Measurements from ENCODE around the gene MCC.

DNA sequence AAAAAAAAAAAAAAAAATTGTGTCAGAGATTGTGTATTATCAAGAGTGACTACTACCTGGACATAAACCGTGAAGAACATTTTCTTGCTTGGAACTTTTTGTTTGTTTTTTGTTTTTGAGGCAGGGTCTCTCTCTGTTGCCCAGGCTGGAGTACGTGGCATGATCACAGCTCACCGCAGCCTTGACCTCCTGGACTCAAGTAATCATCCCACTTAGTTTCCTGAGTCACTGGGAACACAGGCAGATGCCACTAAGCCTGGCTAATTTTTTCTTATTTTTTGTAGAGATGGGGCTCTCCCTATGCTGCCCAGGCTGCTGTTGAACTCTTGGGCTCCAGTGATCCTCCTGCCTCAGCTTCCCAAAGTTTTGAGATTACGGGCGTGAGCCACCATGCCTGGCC lies 485.8 kb downstream of the MCC start:
- no peak for TF ChIP-seq RAD21 (IDR thresholded peaks at IDR 0.05; ENCODE audit: low read depth)
- TF ChIP-seq, protein P1, sequence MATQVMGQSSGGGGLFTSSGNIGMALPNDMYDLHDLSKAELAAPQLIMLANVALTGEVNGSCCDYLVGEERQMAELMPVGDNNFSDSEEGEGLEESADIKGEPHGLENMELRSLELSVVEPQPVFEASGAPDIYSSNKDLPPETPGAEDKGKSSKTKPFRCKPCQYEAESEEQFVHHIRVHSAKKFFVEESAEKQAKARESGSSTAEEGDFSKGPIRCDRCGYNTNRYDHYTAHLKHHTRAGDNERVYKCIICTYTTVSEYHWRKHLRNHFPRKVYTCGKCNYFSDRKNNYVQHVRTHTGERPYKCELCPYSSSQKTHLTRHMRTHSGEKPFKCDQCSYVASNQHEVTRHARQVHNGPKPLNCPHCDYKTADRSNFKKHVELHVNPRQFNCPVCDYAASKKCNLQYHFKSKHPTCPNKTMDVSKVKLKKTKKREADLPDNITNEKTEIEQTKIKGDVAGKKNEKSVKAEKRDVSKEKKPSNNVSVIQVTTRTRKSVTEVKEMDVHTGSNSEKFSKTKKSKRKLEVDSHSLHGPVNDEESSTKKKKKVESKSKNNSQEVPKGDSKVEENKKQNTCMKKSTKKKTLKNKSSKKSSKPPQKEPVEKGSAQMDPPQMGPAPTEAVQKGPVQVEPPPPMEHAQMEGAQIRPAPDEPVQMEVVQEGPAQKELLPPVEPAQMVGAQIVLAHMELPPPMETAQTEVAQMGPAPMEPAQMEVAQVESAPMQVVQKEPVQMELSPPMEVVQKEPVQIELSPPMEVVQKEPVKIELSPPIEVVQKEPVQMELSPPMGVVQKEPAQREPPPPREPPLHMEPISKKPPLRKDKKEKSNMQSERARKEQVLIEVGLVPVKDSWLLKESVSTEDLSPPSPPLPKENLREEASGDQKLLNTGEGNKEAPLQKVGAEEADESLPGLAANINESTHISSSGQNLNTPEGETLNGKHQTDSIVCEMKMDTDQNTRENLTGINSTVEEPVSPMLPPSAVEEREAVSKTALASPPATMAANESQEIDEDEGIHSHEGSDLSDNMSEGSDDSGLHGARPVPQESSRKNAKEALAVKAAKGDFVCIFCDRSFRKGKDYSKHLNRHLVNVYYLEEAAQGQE (IDR thresholded peaks at IDR 0.05; ENCODE audit: low read depth): no peak

All from Ishikawa (cell line).